Peyer's patch (tissue), 4 donors: Measurements from ENCODE around the gene SNRPA1. TPM values are rescaled to one million over a fixed set of nuclear protein-coding genes. Genes with fewer than 3 reads are reported as not detected.

Source experiments
- DNase-seq, 3 donors: peaks; one replicate each; pipeline ENCODE4 v3.0.0-alpha.2; 2017 to 2019
- H3K27ac ChIP-seq, 4 donors: fragments of 200-600 bp; sonication (generic); one replicate each; pipeline ENCODE4 v1.5.1; 2016 to 2019
- H3K27me3 ChIP-seq, 2 donors: fragments of 200-600 bp; sonication (generic); one replicate each; pipeline ENCODE4 v1.5.1; 2019
- H3K36me3 ChIP-seq, 3 donors: fragments of 200-600 bp; sonication (generic); one replicate each; pipeline ENCODE4 v1.5.1; 2016 to 2019
- H3K4me1 ChIP-seq, 4 donors: fragments of 200-600 bp; sonication (generic); one replicate each; pipeline ENCODE4 v1.5.1; 2016 to 2019
- H3K4me3 ChIP-seq, 4 donors: fragments of 200-600 bp; sonication (generic); 1 replicate in 3 of 4; 2 replicates in 1 of 4; pipeline ENCODE4 v1.5.1; 2016 to 2019; ENCODE audit warnings: mild to moderate bottlenecking in 1 of 4
- H3K9me3 ChIP-seq, 4 donors: fragments of 200-600 bp; sonication (generic); one replicate each; pipeline ENCODE4 v1.5.1; 2016 to 2019; ENCODE audit warnings: mild to moderate bottlenecking in 1 of 4
- POLR2A ChIP-seq, 2 donors: fragments of 450-650 bp; IDR thresholded peaks; one replicate each; pipeline ENCODE4 v1.5.1; 2017; ENCODE audit warnings: antibody characterized with exemption in 2 of 2, mild to moderate bottlenecking in 2 of 2, moderate library complexity in 2 of 2
- total RNA-seq, 4 donors: library from RNA; depleted of rRNA; stranded (reverse); fragments of >200 nt; gene quantifications; one replicate each; pipeline ENCODE4 v1.1.0, GENCODE V29; 2016
- TF ChIP-seq, protein P1 (sequence below), 6 experiments: fragments of 450-650 bp in 4 of 6; fragments of 200-600 bp in 2 of 6; sonication (generic) in 1 of 6; IDR thresholded peaks; one replicate each; pipeline ENCODE4 v1.5.1; 2017 to 2019; ENCODE audit warnings: antibody characterized with exemption in 6 of 6, mild to moderate bottlenecking in 3 of 6, moderate library complexity in 1 of 6

SNRPA1 gene
- total RNA-seq, 4 donors from 2014 or later, result 36.4 to 80.0 (median 50.4) TPM

GRCh38 chr15:101332061-101332467 lies 37.0 kb upstream of the SNRPA1 start:
- H3K27ac ChIP-seq, result no peak overlapping the region
- no peaks in the 10 kb centered on the region for H3K27me3 ChIP-seq
- no peak overlapping the region for H3K4me3 ChIP-seq
- no peaks in the 10 kb centered on the region for H3K36me3 ChIP-seq
- DNase-seq, result no peak
- no peaks in the 10 kb centered on the region for H3K4me1 ChIP-seq
- TF ChIP-seq POLR2A (IDR thresholded peaks at IDR 0.05), result no peak
- TF ChIP-seq, protein P1, sequence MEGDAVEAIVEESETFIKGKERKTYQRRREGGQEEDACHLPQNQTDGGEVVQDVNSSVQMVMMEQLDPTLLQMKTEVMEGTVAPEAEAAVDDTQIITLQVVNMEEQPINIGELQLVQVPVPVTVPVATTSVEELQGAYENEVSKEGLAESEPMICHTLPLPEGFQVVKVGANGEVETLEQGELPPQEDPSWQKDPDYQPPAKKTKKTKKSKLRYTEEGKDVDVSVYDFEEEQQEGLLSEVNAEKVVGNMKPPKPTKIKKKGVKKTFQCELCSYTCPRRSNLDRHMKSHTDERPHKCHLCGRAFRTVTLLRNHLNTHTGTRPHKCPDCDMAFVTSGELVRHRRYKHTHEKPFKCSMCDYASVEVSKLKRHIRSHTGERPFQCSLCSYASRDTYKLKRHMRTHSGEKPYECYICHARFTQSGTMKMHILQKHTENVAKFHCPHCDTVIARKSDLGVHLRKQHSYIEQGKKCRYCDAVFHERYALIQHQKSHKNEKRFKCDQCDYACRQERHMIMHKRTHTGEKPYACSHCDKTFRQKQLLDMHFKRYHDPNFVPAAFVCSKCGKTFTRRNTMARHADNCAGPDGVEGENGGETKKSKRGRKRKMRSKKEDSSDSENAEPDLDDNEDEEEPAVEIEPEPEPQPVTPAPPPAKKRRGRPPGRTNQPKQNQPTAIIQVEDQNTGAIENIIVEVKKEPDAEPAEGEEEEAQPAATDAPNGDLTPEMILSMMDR (IDR thresholded peaks at IDR 0.05), result no peak
- H3K9me3 ChIP-seq, result peaks cover 0 to 8% (median 2%) of the 10 kb centered on the region in 4 donors

GRCh38 chr15:101329867-101330380 lies 34.9 kb upstream of the SNRPA1 start:
- Histone ChIP-seq H3K27me3 (no peaks in the 10 kb centered on the region), H3K4me1 (peaks cover 0 to 4% (median 0%) of the 10 kb centered on the region in 4 donors), H3K36me3 (no peaks in the 10 kb centered on the region), H3K27ac (no peak overlapping the region), H3K9me3 (peaks cover 0 to 8% (median 2%) of the 10 kb centered on the region in 4 donors), H3K4me3 (no peak overlapping the region)
- DNase-seq, result peak in 1 of 3 donors; percentile 46
- no peak for TF ChIP-seq POLR2A (IDR thresholded peaks at IDR 0.05)
- TF ChIP-seq, protein P1 (IDR thresholded peaks at IDR 0.05), result no peak

DNA sequence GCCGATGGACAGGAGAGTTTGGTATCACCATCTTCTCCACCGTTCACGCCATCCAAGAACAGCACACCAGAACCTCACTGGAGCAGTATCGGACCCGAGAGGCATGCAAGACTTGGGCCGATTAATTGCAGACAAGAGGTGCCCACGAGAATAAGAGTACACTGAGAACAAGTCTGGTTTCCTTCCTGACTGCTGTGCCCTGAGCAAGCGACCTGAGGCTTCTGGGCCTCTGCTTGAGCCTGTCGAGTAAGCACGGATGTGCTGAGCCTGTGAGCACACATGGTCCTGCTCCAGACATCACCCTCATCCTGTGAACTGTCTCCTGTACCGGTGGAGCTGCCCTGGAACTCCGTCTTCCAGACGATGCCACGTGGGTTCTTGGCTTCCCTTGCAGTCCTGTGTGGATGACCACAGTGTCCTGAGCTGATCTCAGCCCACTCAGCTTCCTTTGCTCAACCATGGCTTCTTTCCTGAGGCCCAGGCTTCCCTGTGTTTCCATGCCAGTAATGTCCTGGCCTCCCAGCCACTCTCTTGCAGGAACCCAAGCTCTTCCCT lies 34.3 kb upstream of the SNRPA1 start:
- Histone ChIP-seq H3K4me3 (no peak overlapping the region), H3K27me3 (no peaks in the 10 kb centered on the region), H3K4me1 (peaks cover 0 to 6% (median 0%) of the 10 kb centered on the region in 4 donors), H3K9me3 (peaks cover 0 to 8% (median 2%) of the 10 kb centered on the region in 4 donors), H3K36me3 (no peaks in the 10 kb centered on the region), H3K27ac (no peak overlapping the region)
- TF ChIP-seq, protein P1 (IDR thresholded peaks at IDR 0.05), result no peak
- no peak for TF ChIP-seq POLR2A (IDR thresholded peaks at IDR 0.05)
- peak in 1 of 3 donors; percentile 25 for DNase-seq

GRCh38 chr15:101328001-101328400 lies 33.0 kb upstream of the SNRPA1 start:
- Histone ChIP-seq H3K27ac (no peak overlapping the region), H3K4me3 (no peak overlapping the region), H3K36me3 (no peaks in the 10 kb centered on the region), H3K9me3 (no peaks in the 10 kb centered on the region), H3K27me3 (no peaks in the 10 kb centered on the region), H3K4me1 (peaks cover 0 to 13% (median 0%) of the 10 kb centered on the region in 4 donors)
- peak in 1 of 3 donors; percentile 36 for DNase-seq
- TF ChIP-seq, protein P1 (IDR thresholded peaks at IDR 0.05), result no peak
- TF ChIP-seq POLR2A (IDR thresholded peaks at IDR 0.05), result no peak

DNA sequence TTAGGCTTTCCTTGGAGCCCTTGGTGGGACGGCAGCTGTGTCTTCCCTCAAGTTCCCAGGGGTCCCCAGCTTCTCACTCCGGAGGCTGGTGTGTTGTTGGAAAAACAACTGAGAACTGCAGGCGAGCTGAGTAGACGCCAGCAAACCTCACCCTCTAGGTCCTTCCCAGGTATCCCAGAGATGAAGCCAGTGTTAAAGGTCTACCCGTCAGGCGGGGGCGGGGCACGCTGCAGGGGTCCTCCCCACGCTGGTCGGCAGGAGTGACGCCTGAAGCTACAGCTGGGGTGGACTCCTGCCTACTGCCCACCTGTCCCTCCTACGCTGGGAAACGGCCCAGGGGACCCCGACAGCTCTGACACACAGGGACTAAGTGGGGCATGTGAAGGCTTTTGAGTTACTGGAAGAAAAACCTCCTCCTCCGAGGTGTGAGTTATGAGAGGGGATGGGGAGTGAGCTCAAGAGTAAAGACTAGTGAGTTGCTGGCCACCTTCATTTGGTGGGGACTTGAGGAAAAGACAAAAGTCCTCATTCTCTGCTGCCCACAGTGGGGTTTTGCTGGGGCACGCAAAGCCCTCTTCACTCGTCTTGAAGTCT lies 32.2 kb upstream of the SNRPA1 start:
- H3K36me3 ChIP-seq, result no peaks in the 10 kb centered on the region
- TF ChIP-seq, protein P1 (IDR thresholded peaks at IDR 0.05), result no peak
- no peak for TF ChIP-seq POLR2A (IDR thresholded peaks at IDR 0.05)
- H3K4me1 ChIP-seq, result peaks cover 0 to 13% (median 0%) of the 10 kb centered on the region in 4 donors
- no peak overlapping the region for H3K27ac ChIP-seq
- H3K4me3 ChIP-seq, result no peak overlapping the region
- H3K9me3 ChIP-seq, result no peaks in the 10 kb centered on the region
- H3K27me3 ChIP-seq, result no peaks in the 10 kb centered on the region
- peak in 2 of 3 donors; percentile 18 to 43 for DNase-seq
